OCI-LY1 (cell line): ENCODE data around the gene PLA2G1B.

Source experiments
- H2AFZ ChIP-seq: fragments of 200-600 bp; sonication (generic), shearing (Covaris generic); 2 replicates; pipeline ENCODE4 v1.6.0; 2014; ENCODE audit warnings: antibody characterized with exemption, mild to moderate bottlenecking, low read length
- H3F3A ChIP-seq: fragments of 200-600 bp; sonication (generic), shearing (Covaris generic); 2 replicates; pipeline ENCODE4 v1.6.0; 2014; ENCODE audit warnings: mild to moderate bottlenecking, antibody characterized with exemption, low read length, moderate library complexity; ENCODE audit not compliant: insufficient read depth
- H3K27ac ChIP-seq: fragments of 200-600 bp; sonication (generic); 2 replicates; pipeline ENCODE4 v1.5.1; 2014; ENCODE audit warnings: low read length, mixed run types, mild to moderate bottlenecking, low read depth; ENCODE audit not compliant: poor library complexity, severe bottlenecking
- H3K27me3 ChIP-seq: fragments of 200-600 bp; sonication (generic); 2 replicates; pipeline ENCODE4 v1.6.0; 2014; ENCODE audit warnings: antibody characterized with exemption, mild to moderate bottlenecking, low read length, moderate library complexity; ENCODE audit not compliant: insufficient read depth
- H3K36me3 ChIP-seq: fragments of 200-600 bp; sonication (generic); 2 replicates; pipeline ENCODE4 v1.6.1; 2014; ENCODE audit warnings: mild to moderate bottlenecking, antibody characterized with exemption, low read length, moderate library complexity, mixed read lengths; ENCODE audit not compliant: insufficient read depth
- H3K4me1 ChIP-seq: fragments of 200-600 bp; sonication (generic); 2 replicates; pipeline ENCODE4 v1.5.1; 2014; ENCODE audit warnings: mild to moderate bottlenecking, low read length, moderate library complexity; ENCODE audit not compliant: insufficient read depth, severe bottlenecking
- H3K4me2 ChIP-seq: fragments of 200-600 bp; sonication (generic), shearing (Covaris generic); 2 replicates; pipeline ENCODE4 v1.6.1; 2014; ENCODE audit warnings: low read length
- H3K4me3 ChIP-seq: fragments of 200-600 bp; sonication (generic); 2 replicates; pipeline ENCODE4 v1.5.1; 2014; ENCODE audit warnings: low read length, low read depth, mild to moderate bottlenecking, mixed read lengths; ENCODE audit not compliant: poor library complexity, severe bottlenecking
- H3K79me2 ChIP-seq: fragments of 200-600 bp; shearing (Covaris generic); 2 replicates; pipeline ENCODE4 v1.6.1; 2016; ENCODE audit warnings: mixed run types, low read length, mixed read lengths; ENCODE audit not compliant: insufficient read depth
- H3K9ac ChIP-seq: fragments of 200-600 bp; sonication (generic), shearing (Covaris generic); 2 replicates; pipeline ENCODE4 v1.6.1; 2014; ENCODE audit warnings: mild to moderate bottlenecking, low read length, mixed read lengths
- H3K9me2 ChIP-seq: fragments of 200-600 bp; sonication (generic), shearing (Covaris generic); 2 replicates; pipeline ENCODE4 v1.6.1; 2014; ENCODE audit warnings: low read depth, mild to moderate bottlenecking, low read length, mixed read lengths
- H3K9me3 ChIP-seq: fragments of 200-600 bp; shearing (Covaris generic); 2 replicates; pipeline ENCODE4 v1.6.1; 2014; ENCODE audit warnings: low read length, mixed read lengths
- H4K20me1 ChIP-seq: fragments of 200-600 bp; sonication (generic), shearing (Covaris generic); 2 replicates; pipeline ENCODE4 v1.6.0; 2016; ENCODE audit warnings: mild to moderate bottlenecking, low read length; ENCODE audit not compliant: insufficient read depth
- EZH2 ChIP-seq: fragments of 200-600 bp; sonication (generic), shearing (Covaris generic); IDR thresholded peaks from 2 replicates; pipeline ENCODE4 v1.8.0; 2017; ENCODE audit warnings: borderline replicate concordance, mixed run types, mild to moderate bottlenecking, antibody characterized with exemption, low read length, moderate library complexity, mixed read lengths
- TF ChIP-seq, protein P1 (sequence below): fragments of 200-600 bp; sonication (generic), shearing (Covaris generic); IDR thresholded peaks from 2 replicates; pipeline ENCODE4 v1.5.1; 2017; ENCODE audit warnings: mild to moderate bottlenecking, antibody characterized with exemption, low read length, moderate library complexity, mixed read lengths

PLA2G1B gene

DNA sequence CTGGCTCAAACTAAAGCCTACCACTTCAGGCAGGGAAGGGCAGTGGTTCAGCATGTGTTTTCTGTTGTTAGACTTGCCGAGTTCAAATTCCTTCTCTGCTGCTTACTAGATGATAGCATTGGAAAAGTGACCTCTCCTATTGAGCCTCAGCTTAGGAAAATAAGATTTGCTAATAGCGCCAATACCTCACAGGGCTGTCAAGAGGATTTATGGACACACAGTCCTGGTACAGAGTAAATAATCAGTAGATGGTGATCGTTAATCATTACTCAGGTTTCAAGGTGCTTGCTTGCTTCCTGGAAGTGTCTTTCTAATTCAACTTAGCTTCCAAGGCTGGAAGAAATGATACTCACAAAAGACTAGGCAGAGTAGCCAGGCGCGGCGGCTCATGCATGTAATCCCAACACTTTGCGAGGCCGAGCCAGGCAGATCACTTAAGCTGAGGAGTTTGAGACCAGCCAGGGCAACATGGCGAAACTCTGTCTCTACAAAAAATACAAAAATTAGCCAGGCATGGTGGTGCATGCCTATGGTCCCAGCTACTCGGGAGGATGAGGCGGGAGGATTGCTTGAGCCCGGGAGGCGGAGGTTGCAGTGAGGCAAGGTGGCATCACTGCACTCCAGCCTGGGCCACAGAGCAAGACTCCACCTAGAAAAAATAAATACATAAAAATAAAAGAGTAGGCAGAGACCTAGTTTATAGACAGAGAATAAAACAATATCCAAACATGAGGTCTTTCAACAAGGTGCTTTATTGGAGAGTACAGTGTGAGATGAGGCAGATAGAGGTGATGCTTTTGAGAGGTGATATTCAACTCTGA lies 6.0 kb downstream of the PLA2G1B start:
- no peaks in the 10 kb centered on the region for H4K20me1 ChIP-seq
- no peak overlapping the region for H2AFZ ChIP-seq
- H3K4me3 ChIP-seq = no peak overlapping the region
- no peaks in the 10 kb centered on the region for H3F3A ChIP-seq
- H3K4me1 ChIP-seq = peaks cover 18% of the 10 kb centered on the region
- TF ChIP-seq, protein P1, sequence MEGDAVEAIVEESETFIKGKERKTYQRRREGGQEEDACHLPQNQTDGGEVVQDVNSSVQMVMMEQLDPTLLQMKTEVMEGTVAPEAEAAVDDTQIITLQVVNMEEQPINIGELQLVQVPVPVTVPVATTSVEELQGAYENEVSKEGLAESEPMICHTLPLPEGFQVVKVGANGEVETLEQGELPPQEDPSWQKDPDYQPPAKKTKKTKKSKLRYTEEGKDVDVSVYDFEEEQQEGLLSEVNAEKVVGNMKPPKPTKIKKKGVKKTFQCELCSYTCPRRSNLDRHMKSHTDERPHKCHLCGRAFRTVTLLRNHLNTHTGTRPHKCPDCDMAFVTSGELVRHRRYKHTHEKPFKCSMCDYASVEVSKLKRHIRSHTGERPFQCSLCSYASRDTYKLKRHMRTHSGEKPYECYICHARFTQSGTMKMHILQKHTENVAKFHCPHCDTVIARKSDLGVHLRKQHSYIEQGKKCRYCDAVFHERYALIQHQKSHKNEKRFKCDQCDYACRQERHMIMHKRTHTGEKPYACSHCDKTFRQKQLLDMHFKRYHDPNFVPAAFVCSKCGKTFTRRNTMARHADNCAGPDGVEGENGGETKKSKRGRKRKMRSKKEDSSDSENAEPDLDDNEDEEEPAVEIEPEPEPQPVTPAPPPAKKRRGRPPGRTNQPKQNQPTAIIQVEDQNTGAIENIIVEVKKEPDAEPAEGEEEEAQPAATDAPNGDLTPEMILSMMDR = no peak
- no peak for TF ChIP-seq EZH2
- no peak overlapping the region for H3K4me2 ChIP-seq
- H3K36me3 ChIP-seq = no peaks in the 10 kb centered on the region
- H3K9me3 ChIP-seq = no peaks in the 10 kb centered on the region
- H3K27me3 ChIP-seq = no peaks in the 10 kb centered on the region
- no peaks in the 10 kb centered on the region for H3K79me2 ChIP-seq
- no peak overlapping the region for H3K27ac ChIP-seq
- H3K9me2 ChIP-seq = no peaks in the 10 kb centered on the region
- no peak overlapping the region for H3K9ac ChIP-seq

DNA sequence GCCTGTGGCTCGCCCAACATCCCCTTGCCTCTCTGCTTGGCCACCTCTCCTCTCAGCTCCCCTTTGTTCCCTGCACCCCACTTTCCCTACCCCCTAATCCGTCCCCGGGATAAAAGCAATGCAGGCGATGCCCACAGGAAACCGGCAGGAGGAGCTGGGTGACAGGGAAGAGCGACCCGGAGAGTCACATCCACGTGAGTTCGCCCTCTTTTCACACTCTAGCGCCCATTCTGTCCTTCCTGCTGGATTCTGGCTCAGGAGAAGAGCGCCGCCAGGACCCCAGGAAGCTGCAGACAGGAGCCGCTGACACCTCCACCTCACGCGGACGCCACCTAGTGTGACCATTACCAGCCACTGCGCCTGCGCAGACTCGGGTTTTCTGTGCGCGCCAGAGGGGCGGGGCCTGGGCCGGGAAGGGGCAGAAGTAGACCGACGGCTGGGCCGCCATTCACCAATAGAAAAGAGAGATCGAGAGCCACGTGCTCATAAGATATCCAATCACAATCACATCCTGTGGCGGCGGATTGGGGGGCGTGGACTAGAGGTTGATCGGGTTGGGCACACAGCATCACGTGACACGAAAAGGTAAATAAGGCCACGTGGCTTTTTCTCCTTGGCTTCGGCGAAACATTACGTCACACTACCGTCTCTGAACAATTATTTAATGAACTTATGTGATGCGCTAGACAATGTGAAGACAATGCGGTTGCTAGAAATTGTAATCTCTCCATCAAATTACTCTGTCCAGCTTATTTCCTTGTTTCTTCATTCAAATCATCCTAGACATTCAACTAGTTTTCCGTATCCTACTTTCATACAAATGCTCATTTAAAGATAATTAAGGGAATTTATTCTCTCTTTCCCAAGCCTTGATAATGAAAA lies 10.1 kb downstream of the PLA2G1B start:
- H3F3A ChIP-seq = no peaks in the 10 kb centered on the region
- peak overlapping the region; percentile 74 for H3K4me2 ChIP-seq
- H4K20me1 ChIP-seq = no peaks in the 10 kb centered on the region
- no peaks in the 10 kb centered on the region for H3K79me2 ChIP-seq
- TF ChIP-seq, protein P1 = peak; percentile 49
- TF ChIP-seq EZH2 = no peak
- H3K9ac ChIP-seq = peak overlapping the region; percentile 72
- H3K9me2 ChIP-seq = no peaks in the 10 kb centered on the region
- peak overlapping the region; percentile 89 for H2AFZ ChIP-seq
- H3K4me3 ChIP-seq = peak overlapping the region; percentile 69
- no peaks in the 10 kb centered on the region for H3K36me3 ChIP-seq
- no peaks in the 10 kb centered on the region for H3K9me3 ChIP-seq
- no peak overlapping the region for H3K27ac ChIP-seq
- no peaks in the 10 kb centered on the region for H3K27me3 ChIP-seq
- H3K4me1 ChIP-seq = peaks cover 13% of the 10 kb centered on the region

DNA sequence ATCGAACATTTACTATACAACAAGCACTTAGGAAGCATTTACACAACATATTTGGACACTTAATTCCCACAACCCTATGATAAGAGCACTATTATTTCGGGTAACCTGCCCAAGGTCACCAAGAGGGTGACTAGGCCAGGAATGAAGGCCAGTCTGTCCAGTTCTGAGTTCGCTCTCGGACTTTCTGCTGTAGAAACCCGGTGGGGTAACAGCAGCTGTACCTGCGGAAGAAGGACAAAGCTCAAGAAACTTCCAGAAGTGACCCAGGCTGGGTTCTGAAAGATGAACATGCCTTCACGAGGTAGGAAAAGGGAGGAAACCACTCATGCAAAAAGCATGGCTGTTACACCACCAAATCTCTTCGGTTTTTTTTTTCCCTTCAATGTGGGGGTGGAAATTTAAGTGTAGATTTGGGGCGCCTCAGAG lies 10.8 kb downstream of the PLA2G1B start:
- Histone ChIP-seq H3K4me2 (peak overlapping the region; percentile 74), H3K4me3 (peak overlapping the region; percentile 69), H3K36me3 (no peaks in the 10 kb centered on the region), H3F3A (no peaks in the 10 kb centered on the region), H4K20me1 (no peaks in the 10 kb centered on the region), H3K27me3 (no peaks in the 10 kb centered on the region), H3K9me3 (no peaks in the 10 kb centered on the region), H3K9ac (peak overlapping the region; percentile 72), H3K79me2 (no peaks in the 10 kb centered on the region), H3K27ac (no peak overlapping the region), H3K9me2 (no peaks in the 10 kb centered on the region), H2AFZ (no peak overlapping the region), H3K4me1 (peaks cover 13% of the 10 kb centered on the region)
- TF ChIP-seq, protein P1 = no peak
- TF ChIP-seq EZH2 = no peak
